ENCODE measurements around the gene ENTPD7. TPM values are rescaled to one million over a fixed set of nuclear protein-coding genes. Genes with fewer than 3 reads are reported as not detected.

The ENTPD7 gene
- total and polyA plus RNA-seq, 9 of the 15 experiments (the other 6 are each of a cell fraction or from before 2014, with no cell fraction given): 1.4 to 13.9 (median 8.5) TPM

- TF ChIP-seq HBP1 (CRISPR knock-in tag; IDR thresholded peaks at IDR 0.05) (no peak), EP400 (IDR thresholded peaks at IDR 0.05) (peak; percentile 21; the same call in 1 of the 2 replicates), RFX5 (IDR thresholded peaks at IDR 0.05; ENCODE audit: low read depth, low read length) (no peak), CGGBP1 (CRISPR knock-in tag; IDR thresholded peaks at IDR 0.05) (no peak), JUND (IDR thresholded peaks at IDR 0.05; ENCODE audit: borderline replicate concordance, low read depth, low read length) (no peak), JUND (tag; IDR thresholded peaks at IDR 0.05; ENCODE audit: borderline replicate concordance, low read depth, low read length) (peak; percentile 18; the same call in 1 of the 3 replicates), ZNF175 (CRISPR knock-in tag; IDR thresholded peaks at IDR 0.05; ENCODE audit: low read depth) (no peak), SOX6 (IDR thresholded peaks at IDR 0.05) (no peak), NCOA2 (IDR thresholded peaks at IDR 0.05; ENCODE audit: partially characterized antibody in 2 of 2) (no peak), HCFC1 (IDR thresholded peaks at IDR 0.05; ENCODE audit: low read depth, low read length) (no peak), ZNF165 (CRISPR knock-in tag; IDR thresholded peaks at IDR 0.05; ENCODE audit: borderline replicate concordance) (no peak), SNIP1 (IDR thresholded peaks at IDR 0.05; ENCODE audit: low read depth) (no peak), SMARCC2 (IDR thresholded peaks at IDR 0.05; ENCODE audit: low read depth) (peak; percentile 24; the same call in 1 of the 2 replicates), ZNF239 (CRISPR knock-in tag; IDR thresholded peaks at IDR 0.05) (no peak), NRF1 (conservative IDR thresholded peaks at IDR 0.05 in 1 of 2, IDR thresholded peaks at IDR 0.05 in 1 of 2) (no peak), EGR1 (conservative IDR thresholded peaks at IDR 0.05) (no peak), FOXK1 (CRISPR knock-in tag; IDR thresholded peaks at IDR 0.05; ENCODE audit: borderline replicate concordance) (no peak), RBBP5 (IDR thresholded peaks at IDR 0.05; ENCODE audit: borderline replicate concordance, insufficient read depth, low read length, poor library complexity, severe bottlenecking) (no peak), SMARCA5 (IDR thresholded peaks at IDR 0.05) (no peak), KLF13 (tag; IDR thresholded peaks at IDR 0.05; ENCODE audit: borderline replicate concordance, low read depth) (no peak), MAFF (IDR thresholded peaks at IDR 0.05; ENCODE audit: low read length) (peak; percentile 88)
Observed at GRCh38 chr10:99708428-99709012, 49.2 kb downstream of the ENTPD7 start (continued).
